ENCODE data around the gene POLR1E. TPM values are rescaled to one million over a fixed set of nuclear protein-coding genes. Genes with fewer than 3 reads are reported as not detected.

The POLR1E gene
- total RNA-seq, 1 experiment from 2014 or later: 41.9 TPM

DNA sequence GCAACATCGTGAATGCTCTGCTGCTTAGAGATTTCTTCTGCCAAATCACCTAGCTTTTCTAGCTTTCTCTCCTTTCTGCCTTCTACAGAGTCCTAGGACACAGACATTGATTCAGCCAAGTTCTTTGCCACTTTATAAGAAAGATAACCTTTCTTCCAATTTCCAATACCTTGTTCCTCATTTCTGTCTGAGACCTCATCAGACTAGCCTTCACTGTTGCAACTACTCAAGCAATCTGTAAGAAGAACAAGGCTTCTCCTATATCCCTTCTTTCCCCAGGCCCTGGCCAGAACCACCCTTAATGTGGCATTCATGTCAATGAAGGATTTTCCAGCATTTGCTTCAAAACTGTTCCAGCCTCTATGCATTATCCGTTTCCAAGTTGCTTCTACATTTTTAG is 66.1 kb downstream of the POLR1E start:
- H3K36me3 ChIP-seq: peaks cover 5% of the 10 kb centered on the region; the same call in 1 of the 2 replicates
- H3K9me3 ChIP-seq (replicated peaks): no peaks in the 10 kb centered on the region
- H3K4me1 ChIP-seq: no peaks in the 10 kb centered on the region
- DNase-seq: no peak
- no peak overlapping the region for H3K4me3 ChIP-seq
- no peak overlapping the region for H3K27ac ChIP-seq
- H3K27me3 ChIP-seq: no peaks in the 10 kb centered on the region

Other genes starting within 250 kb of the POLR1E start
- gene GRHPR, start 63.3 kb upstream of the POLR1E start, total RNA-seq (2014; rRNA removed; shearing (Covaris generic)): 71.3 and 71.9 TPM in 2 replicates
- gene ZBTB5, start 20.5 kb upstream of the POLR1E start, total RNA-seq (2014; rRNA removed; shearing (Covaris generic)): 25.5 and 26.1 TPM in 2 replicates
- gene FBXO10, start 90.4 kb downstream of the POLR1E start, total RNA-seq (2014; rRNA removed; shearing (Covaris generic)): 31.3 and 32.2 TPM in 2 replicates
- gene TOMM5, start 106.6 kb downstream of the POLR1E start, total RNA-seq (2014; rRNA removed; shearing (Covaris generic)): 396 and 418 TPM in 2 replicates
- 6.5 and 6.6 TPM in 2 replicates for gene FRMPD1, start 165.0 kb downstream of the POLR1E start, total RNA-seq (2014; rRNA removed; shearing (Covaris generic))